GM23338 (cell line): ENCODE data around the gene ARMC5. TPM values are rescaled to one million over a fixed set of nuclear protein-coding genes. Genes with fewer than 3 reads are reported as not detected.

Source experiments
- ATAC-seq: fragments of 200-7000 bp; cut with Tn5 transposase; 3 replicates; pipeline ENCODE4 v1.9.1; 2020
- DNase-seq: peaks from one replicate; pipeline ENCODE4 v3.0.0-alpha.2; 2015; ENCODE audit warnings: low spot score
- H2AFZ ChIP-seq: fragments of 200-600 bp; sonication (generic); 2 replicates; pipeline ENCODE4 v1.8.0; 2016; ENCODE audit warnings: antibody characterized with exemption, mild to moderate bottlenecking, moderate library complexity
- H3F3A ChIP-seq: fragments of 200-600 bp; sonication (generic); replicated peaks from 2 replicates; pipeline ENCODE4 v1.8.0; 2017; ENCODE audit warnings: antibody characterized with exemption, mixed run types, low read depth
- H3K27ac ChIP-seq: fragments of 200-600 bp; sonication (generic); 2 replicates; pipeline ENCODE4 v1.6.1; 2016; ENCODE audit warnings: low read depth
- H3K27me3 ChIP-seq: fragments of 200-600 bp; sonication (generic); 2 replicates; pipeline ENCODE4 v1.8.0; 2016; ENCODE audit warnings: mild to moderate bottlenecking, mixed run types, moderate library complexity; ENCODE audit not compliant: insufficient read depth
- H3K36me3 ChIP-seq: fragments of 200-600 bp; sonication (generic); 2 replicates; pipeline ENCODE4 v1.8.0; 2016; ENCODE audit warnings: mild to moderate bottlenecking; ENCODE audit not compliant: insufficient read depth
- H3K4me1 ChIP-seq: fragments of 200-600 bp; sonication (generic); 2 replicates; pipeline ENCODE4 v1.8.0; 2016; ENCODE audit warnings: mild to moderate bottlenecking, moderate library complexity; ENCODE audit not compliant: insufficient read depth
- H3K4me2 ChIP-seq: fragments of 200-600 bp; sonication (generic); 2 replicates; pipeline ENCODE4 v1.7.1; 2017; ENCODE audit warnings: mixed run types
- H3K4me3 ChIP-seq: fragments of 200-600 bp; sonication (generic); 2 replicates; pipeline ENCODE4 v1.6.1; 2016; ENCODE audit warnings: mixed run types
- H3K79me2 ChIP-seq: fragments of 200-600 bp; sonication (generic); replicated peaks from 2 replicates; pipeline ENCODE4 v1.8.0; 2017; ENCODE audit warnings: mild to moderate bottlenecking; ENCODE audit not compliant: insufficient read depth
- H3K9me2 ChIP-seq: fragments of 200-600 bp; sonication (generic); 2 replicates; pipeline ENCODE4 v1.8.0; 2017; ENCODE audit not compliant: insufficient read depth
- H4K20me1 ChIP-seq: fragments of 200-600 bp; sonication (generic); replicated peaks from 2 replicates; pipeline ENCODE4 v1.8.0; 2017; ENCODE audit warnings: mild to moderate bottlenecking; ENCODE audit not compliant: insufficient read depth
- H3K27ac Mint-ChIP-seq: 2 replicates; pipeline ENCODE4 v1.8.0; 2020; ENCODE audit warnings: inconsistent platforms, mild to moderate bottlenecking, moderate library complexity, mixed read lengths
- H3K27me3 Mint-ChIP-seq: 3 replicates; pipeline ENCODE4 v1.8.0; 2022; ENCODE audit warnings: low read depth, mild to moderate bottlenecking, moderate library complexity, mixed read lengths, inconsistent platforms; ENCODE audit not compliant: insufficient read depth, poor library complexity
- H3K36me3 Mint-ChIP-seq: 3 replicates; pipeline ENCODE4 v1.8.0; 2021; ENCODE audit warnings: low read depth, mild to moderate bottlenecking, inconsistent platforms, moderate library complexity, mixed read lengths
- H3K4me1 Mint-ChIP-seq: 3 replicates; pipeline ENCODE4 v1.8.0; 2020; ENCODE audit warnings: mild to moderate bottlenecking, inconsistent platforms, mixed read lengths
- H3K4me3 Mint-ChIP-seq: 3 replicates; pipeline ENCODE4 v1.8.0; 2021; ENCODE audit warnings: moderate library complexity, mild to moderate bottlenecking, inconsistent platforms, mixed read lengths
- H3K9me3 Mint-ChIP-seq: 3 replicates; pipeline ENCODE4 v1.8.0; 2020; ENCODE audit warnings: moderate library complexity, mild to moderate bottlenecking, inconsistent platforms, mixed read lengths
- EZH2phosphoT487 ChIP-seq: fragments of 200-600 bp; sonication (generic); IDR thresholded peaks from one replicate; pipeline ENCODE4 v1.8.1; 2018; ENCODE audit warnings: antibody characterized with exemption; ENCODE audit not compliant: unreplicated experiment
- polyA plus RNA-seq: library from polyadenylated mRNA; unstranded; fragments of >200 nt; fragmentation: Nextera tagmentation; extraction: Ambion mirVana; gene quantifications from 2 replicates; pipeline ENCODE4 v1.2.1, GENCODE V29; 2016
- total RNA-seq: library from RNA; depleted of rRNA; stranded (reverse); fragments of >200 nt; shearing (Covaris generic); gene quantifications from 2 replicates; pipeline ENCODE4 v1.2.3, GENCODE V29; 2014
- TF ChIP-seq, protein P1 (sequence below), 2 experiments: fragments of 200-600 bp in 1 of 2; sonication (generic) in 1 of 2; conservative IDR thresholded peaks; 2 replicates each; pipeline versions ENCODE4 v1.5.1 to v1.6.1; 2016 to 2017; ENCODE audit warnings: antibody characterized with exemption in 2 of 2, low read depth in 2 of 2, mild to moderate bottlenecking in 2 of 2, moderate library complexity in 1 of 2
- TF ChIP-seq, protein P2 (sequence below): IDR thresholded peaks from one replicate; pipeline ENCODE4 v1.6.1; 2018; ENCODE audit warnings: antibody characterized with exemption; ENCODE audit not compliant: unreplicated experiment
- TF ChIP-seq, protein P3 (sequence below): fragments of 250-450 bp; sonication (Bioruptor Pico); IDR thresholded peaks from 2 replicates; pipeline ENCODE4 v1.5.0; 2020; ENCODE audit warnings: mild to moderate bottlenecking, moderate library complexity

ARMC5 gene
- total and polyA plus RNA-seq, 2 experiments from 2014 or later, result 5.9 to 11.3 TPM

GRCh38 chr16:31460582-31461002 lies 1.3 kb downstream of the ARMC5 start:
- DNase-seq (peak; percentile 78), ATAC-seq (no peak)
- no peak overlapping the region for H3K27ac ChIP-seq
- H2AFZ ChIP-seq, result no peak overlapping the region
- H3K27me3 Mint-ChIP-seq, result peaks cover 3% of the 10 kb centered on the region
- peaks cover 4% of the 10 kb centered on the region; the same call in 1 of the 2 replicates for H3F3A ChIP-seq
- no peaks in the 10 kb centered on the region for H3K9me2 ChIP-seq
- H3K36me3 ChIP-seq, result no peaks in the 10 kb centered on the region; the same call in 1 of the 2 replicates
- peak overlapping the region; percentile 88; the same call in 1 of the 2 replicates for H3K27ac Mint-ChIP-seq
- peak overlapping the region; percentile 81; the same call in 1 of the 2 replicates for H3K4me2 ChIP-seq
- H4K20me1 ChIP-seq, result peaks cover 15% of the 10 kb centered on the region
- peaks cover 21% of the 10 kb centered on the region for H3K79me2 ChIP-seq
- peaks cover 4% of the 10 kb centered on the region; the same call in 2 of the 3 replicates for H3K9me3 Mint-ChIP-seq
- H3K4me1 ChIP-seq, result peaks cover 10% of the 10 kb centered on the region; the same call in 1 of the 2 replicates
- H3K27me3 ChIP-seq, result no peaks in the 10 kb centered on the region
- peak overlapping the region; percentile 89; the same call in 2 of the 3 replicates for H3K4me3 Mint-ChIP-seq
- peak overlapping the region; percentile 91 for H3K4me3 ChIP-seq
- peaks cover 13% of the 10 kb centered on the region for H3K4me1 Mint-ChIP-seq
- H3K36me3 Mint-ChIP-seq, result peaks cover 39% of the 10 kb centered on the region
- TF ChIP-seq, protein P1, sequence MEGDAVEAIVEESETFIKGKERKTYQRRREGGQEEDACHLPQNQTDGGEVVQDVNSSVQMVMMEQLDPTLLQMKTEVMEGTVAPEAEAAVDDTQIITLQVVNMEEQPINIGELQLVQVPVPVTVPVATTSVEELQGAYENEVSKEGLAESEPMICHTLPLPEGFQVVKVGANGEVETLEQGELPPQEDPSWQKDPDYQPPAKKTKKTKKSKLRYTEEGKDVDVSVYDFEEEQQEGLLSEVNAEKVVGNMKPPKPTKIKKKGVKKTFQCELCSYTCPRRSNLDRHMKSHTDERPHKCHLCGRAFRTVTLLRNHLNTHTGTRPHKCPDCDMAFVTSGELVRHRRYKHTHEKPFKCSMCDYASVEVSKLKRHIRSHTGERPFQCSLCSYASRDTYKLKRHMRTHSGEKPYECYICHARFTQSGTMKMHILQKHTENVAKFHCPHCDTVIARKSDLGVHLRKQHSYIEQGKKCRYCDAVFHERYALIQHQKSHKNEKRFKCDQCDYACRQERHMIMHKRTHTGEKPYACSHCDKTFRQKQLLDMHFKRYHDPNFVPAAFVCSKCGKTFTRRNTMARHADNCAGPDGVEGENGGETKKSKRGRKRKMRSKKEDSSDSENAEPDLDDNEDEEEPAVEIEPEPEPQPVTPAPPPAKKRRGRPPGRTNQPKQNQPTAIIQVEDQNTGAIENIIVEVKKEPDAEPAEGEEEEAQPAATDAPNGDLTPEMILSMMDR (conservative IDR thresholded peaks at IDR 0.05; ENCODE audit: low read depth in 2 of 2), result peak; percentile 61 to 73
- no peak for TF ChIP-seq EZH2phosphoT487
- TF ChIP-seq, protein P2, sequence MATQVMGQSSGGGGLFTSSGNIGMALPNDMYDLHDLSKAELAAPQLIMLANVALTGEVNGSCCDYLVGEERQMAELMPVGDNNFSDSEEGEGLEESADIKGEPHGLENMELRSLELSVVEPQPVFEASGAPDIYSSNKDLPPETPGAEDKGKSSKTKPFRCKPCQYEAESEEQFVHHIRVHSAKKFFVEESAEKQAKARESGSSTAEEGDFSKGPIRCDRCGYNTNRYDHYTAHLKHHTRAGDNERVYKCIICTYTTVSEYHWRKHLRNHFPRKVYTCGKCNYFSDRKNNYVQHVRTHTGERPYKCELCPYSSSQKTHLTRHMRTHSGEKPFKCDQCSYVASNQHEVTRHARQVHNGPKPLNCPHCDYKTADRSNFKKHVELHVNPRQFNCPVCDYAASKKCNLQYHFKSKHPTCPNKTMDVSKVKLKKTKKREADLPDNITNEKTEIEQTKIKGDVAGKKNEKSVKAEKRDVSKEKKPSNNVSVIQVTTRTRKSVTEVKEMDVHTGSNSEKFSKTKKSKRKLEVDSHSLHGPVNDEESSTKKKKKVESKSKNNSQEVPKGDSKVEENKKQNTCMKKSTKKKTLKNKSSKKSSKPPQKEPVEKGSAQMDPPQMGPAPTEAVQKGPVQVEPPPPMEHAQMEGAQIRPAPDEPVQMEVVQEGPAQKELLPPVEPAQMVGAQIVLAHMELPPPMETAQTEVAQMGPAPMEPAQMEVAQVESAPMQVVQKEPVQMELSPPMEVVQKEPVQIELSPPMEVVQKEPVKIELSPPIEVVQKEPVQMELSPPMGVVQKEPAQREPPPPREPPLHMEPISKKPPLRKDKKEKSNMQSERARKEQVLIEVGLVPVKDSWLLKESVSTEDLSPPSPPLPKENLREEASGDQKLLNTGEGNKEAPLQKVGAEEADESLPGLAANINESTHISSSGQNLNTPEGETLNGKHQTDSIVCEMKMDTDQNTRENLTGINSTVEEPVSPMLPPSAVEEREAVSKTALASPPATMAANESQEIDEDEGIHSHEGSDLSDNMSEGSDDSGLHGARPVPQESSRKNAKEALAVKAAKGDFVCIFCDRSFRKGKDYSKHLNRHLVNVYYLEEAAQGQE, result no peak
- TF ChIP-seq, protein P3, sequence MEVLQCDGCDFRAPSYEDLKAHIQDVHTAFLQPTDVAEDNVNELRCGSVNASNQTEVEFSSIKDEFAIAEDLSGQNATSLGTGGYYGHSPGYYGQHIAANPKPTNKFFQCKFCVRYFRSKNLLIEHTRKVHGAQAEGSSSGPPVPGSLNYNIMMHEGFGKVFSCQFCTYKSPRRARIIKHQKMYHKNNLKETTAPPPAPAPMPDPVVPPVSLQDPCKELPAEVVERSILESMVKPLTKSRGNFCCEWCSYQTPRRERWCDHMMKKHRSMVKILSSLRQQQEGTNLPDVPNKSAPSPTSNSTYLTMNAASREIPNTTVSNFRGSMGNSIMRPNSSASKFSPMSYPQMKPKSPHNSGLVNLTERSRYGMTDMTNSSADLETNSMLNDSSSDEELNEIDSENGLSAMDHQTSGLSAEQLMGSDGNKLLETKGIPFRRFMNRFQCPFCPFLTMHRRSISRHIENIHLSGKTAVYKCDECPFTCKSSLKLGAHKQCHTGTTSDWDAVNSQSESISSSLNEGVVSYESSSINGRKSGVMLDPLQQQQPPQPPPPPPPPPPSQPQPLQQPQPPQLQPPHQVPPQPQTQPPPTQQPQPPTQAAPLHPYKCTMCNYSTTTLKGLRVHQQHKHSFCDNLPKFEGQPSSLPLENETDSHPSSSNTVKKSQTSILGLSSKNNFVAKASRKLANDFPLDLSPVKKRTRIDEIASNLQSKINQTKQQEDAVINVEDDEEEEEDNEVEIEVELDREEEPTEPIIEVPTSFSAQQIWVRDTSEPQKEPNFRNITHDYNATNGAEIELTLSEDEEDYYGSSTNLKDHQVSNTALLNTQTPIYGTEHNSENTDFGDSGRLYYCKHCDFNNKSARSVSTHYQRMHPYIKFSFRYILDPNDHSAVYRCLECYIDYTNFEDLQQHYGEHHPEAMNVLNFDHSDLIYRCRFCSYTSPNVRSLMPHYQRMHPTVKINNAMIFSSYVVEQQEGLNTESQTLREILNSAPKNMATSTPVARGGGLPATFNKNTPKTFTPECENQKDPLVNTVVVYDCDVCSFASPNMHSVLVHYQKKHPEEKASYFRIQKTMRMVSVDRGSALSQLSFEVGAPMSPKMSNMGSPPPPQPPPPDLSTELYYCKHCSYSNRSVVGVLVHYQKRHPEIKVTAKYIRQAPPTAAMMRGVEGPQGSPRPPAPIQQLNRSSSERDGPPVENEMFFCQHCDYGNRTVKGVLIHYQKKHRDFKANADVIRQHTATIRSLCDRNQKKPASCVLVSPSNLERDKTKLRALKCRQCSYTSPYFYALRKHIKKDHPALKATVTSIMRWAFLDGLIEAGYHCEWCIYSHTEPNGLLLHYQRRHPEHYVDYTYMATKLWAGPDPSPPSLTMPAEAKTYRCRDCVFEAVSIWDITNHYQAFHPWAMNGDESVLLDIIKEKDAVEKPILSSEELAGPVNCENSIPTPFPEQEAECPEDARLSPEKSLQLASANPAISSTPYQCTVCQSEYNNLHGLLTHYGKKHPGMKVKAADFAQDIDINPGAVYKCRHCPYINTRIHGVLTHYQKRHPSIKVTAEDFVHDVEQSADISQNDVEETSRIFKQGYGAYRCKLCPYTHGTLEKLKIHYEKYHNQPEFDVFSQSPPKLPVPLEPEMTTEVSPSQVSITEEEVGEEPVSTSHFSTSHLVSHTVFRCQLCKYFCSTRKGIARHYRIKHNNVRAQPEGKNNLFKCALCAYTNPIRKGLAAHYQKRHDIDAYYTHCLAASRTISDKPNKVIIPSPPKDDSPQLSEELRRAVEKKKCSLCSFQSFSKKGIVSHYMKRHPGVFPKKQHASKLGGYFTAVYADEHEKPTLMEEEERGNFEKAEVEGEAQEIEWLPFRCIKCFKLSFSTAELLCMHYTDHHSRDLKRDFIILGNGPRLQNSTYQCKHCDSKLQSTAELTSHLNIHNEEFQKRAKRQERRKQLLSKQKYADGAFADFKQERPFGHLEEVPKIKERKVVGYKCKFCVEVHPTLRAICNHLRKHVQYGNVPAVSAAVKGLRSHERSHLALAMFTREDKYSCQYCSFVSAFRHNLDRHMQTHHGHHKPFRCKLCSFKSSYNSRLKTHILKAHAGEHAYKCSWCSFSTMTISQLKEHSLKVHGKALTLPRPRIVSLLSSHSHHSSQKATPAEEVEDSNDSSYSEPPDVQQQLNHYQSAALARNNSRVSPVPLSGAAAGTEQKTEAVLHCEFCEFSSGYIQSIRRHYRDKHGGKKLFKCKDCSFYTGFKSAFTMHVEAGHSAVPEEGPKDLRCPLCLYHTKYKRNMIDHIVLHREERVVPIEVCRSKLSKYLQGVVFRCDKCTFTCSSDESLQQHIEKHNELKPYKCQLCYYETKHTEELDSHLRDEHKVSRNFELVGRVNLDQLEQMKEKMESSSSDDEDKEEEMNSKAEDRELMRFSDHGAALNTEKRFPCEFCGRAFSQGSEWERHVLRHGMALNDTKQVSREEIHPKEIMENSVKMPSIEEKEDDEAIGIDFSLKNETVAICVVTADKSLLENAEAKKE (CRISPR knock-in tag), result no peak
